ENCODE results near the gene EXTL1.
"Not testable (repeated sequence)": the region's sequence is repeated elsewhere in the genome, so short reads cannot be mapped to it uniquely, and the experiment has no call there.

EXTL1 gene

GRCh38 chr1:26021647-26022403 is at the start of gene EXTL1:
TSS of gene EXTL1 (plus strand) at chr1:26021775. CDS start at chr1:26022647, 872 bp downstream.
- DNase-seq, result no peak

GRCh38 chr1:25971811-25972180 is 49.8 kb upstream of the EXTL1 start:
- DNase-seq, result no peak

GRCh38 chr1:25973610-25974321 is 47.8 kb upstream of the EXTL1 start:
- no peak for DNase-seq

- DNase-seq, result no peak
These were observed 43.8 kb upstream of the EXTL1 start for GRCh38 chr1:25977801-25978200.

- DNase-seq, result no peak
These were observed 43.2 kb upstream of the EXTL1 start for GRCh38 chr1:25978403-25978802.

GRCh38 chr1:25979210-25979609 is 42.4 kb upstream of the EXTL1 start:
- no peak for DNase-seq

- no peak for DNase-seq
These were observed 36.4 kb upstream of the EXTL1 start for GRCh38 chr1:25985171-25985570.

- DNase-seq, result no peak
These were observed 35.9 kb upstream of the EXTL1 start for GRCh38 chr1:25985670-25986069.

GRCh38 chr1:25986773-25987172 is 34.8 kb upstream of the EXTL1 start:
- DNase-seq, result not testable (repeated sequence)

GRCh38 chr1:25987951-25988350 is 33.6 kb upstream of the EXTL1 start:
- no peak for DNase-seq

GRCh38 chr1:25989440-25990234 is 31.9 kb upstream of the EXTL1 start:
- DNase-seq, result no peak

GRCh38 chr1:25990251-25990650 is 31.3 kb upstream of the EXTL1 start:
- no peak for DNase-seq

- peak; percentile 59 for DNase-seq
These were observed 30.7 kb upstream of the EXTL1 start for GRCh38 chr1:25990702-25991395.

- DNase-seq, result no peak
These were observed 29.5 kb upstream of the EXTL1 start for GRCh38 chr1:25991937-25992688.

GRCh38 chr1:25992689-25993171 is 28.8 kb upstream of the EXTL1 start:
- DNase-seq, result no peak

- no peak for DNase-seq
These were observed 28.2 kb upstream of the EXTL1 start for GRCh38 chr1:25993197-25993951.

- no peak for DNase-seq
These were observed 27.0 kb upstream of the EXTL1 start for GRCh38 chr1:25994402-25995150.

- DNase-seq, result peak; percentile 35
These were observed 24.4 kb upstream of the EXTL1 start for GRCh38 chr1:25996966-25997827.
